HCT116 (cell line): ENCODE results near the gene CDH4. TPM values are rescaled to one million over a fixed set of nuclear protein-coding genes. Genes with fewer than 3 reads are reported as not detected.

Source experiments
- ATAC-seq: fragments of 200-7000 bp; cut with Tn5 transposase; 2 replicates; pipeline ENCODE4 v1.9.1; 2020; ENCODE audit warnings: mild to moderate bottlenecking, moderate library complexity
- BruUV-seq: library from RNA; stranded (reverse); fragments of 400-500 nt; replicated peaks from 2 replicates; lab custom pipeline; 2021; lab: Mats Ljungman, UMichigan
- CTCF ChIA-PET: fragments of 300-600 bp; sonication (Branson Sonifier 250); formaldehyde crosslinking; loops from one replicate; lab custom pipeline; 2021; ENCODE audit warnings: antibody characterized with exemption; lab: Charles Lee
- POLR2A ChIA-PET: fragments of 300-600, 350-600 bp; sonication (Branson Sonifier 250); formaldehyde crosslinking; loops from one replicate; lab custom pipeline; 2021; ENCODE audit warnings: antibody characterized with exemption; lab: Charles Lee
- RAD21 ChIA-PET, 2 experiments: fragments of 300-600 bp; sonication (Branson Sonifier 250); formaldehyde crosslinking; loops; one replicate each; lab custom pipeline; 2023; ENCODE audit warnings: low total read pairs in 2 of 2; ENCODE audit not compliant: uncharacterized antibody in 2 of 2, unreplicated experiment in 2 of 2, low non-redundant PET in 1 of 2; lab: Charles Lee
- DNase-seq: peaks from one replicate; pipeline ENCODE4 v3.0.0-alpha.2; 2010; ENCODE audit warnings: low read depth, low spot score
- H2AFZ ChIP-seq: fragments of 200-600 bp; shearing (Covaris generic), sonication (generic); 2 replicates; pipeline ENCODE4 v1.6.1; 2017; ENCODE audit warnings: low read depth, mixed run types, mixed read lengths, antibody characterized with exemption, low read length; ENCODE audit not compliant: poor library complexity, severe bottlenecking
- H3K27ac ChIP-seq: 2 replicates; pipeline ENCODE4 v1.5.1; 2012; ENCODE audit warnings: low read depth, low read length
- H3K27me3 ChIP-seq: fragments of 200-600 bp; sonication (generic); 2 replicates; pipeline ENCODE4 v1.6.1; 2016; ENCODE audit warnings: mixed run types, low read length, mixed read lengths; ENCODE audit not compliant: insufficient read depth
- H3K36me3 ChIP-seq, 2 experiments: fragments of 200-500 bp in 1 of 2; fragments of 200-600 bp in 1 of 2; sonication (Bioruptor generic) in 1 of 2; sonication (generic) in 1 of 2; 2 replicates each; pipeline versions ENCODE4 v1.5.1 to v1.6.1; 2014 to 2016; ENCODE audit warnings: low read length in 2 of 2, inconsistent platforms in 1 of 2, mixed read lengths in 1 of 2, mixed run types in 1 of 2; ENCODE audit not compliant: insufficient read depth in 2 of 2, control insufficient read depth in 1 of 2
- H3K4me1 ChIP-seq, 2 experiments: fragments of 200-600 bp in 1 of 2; sonication (generic) in 1 of 2; 2 replicates each; pipeline versions ENCODE4 v1.5.1 to v1.6.1; 2012 to 2017; ENCODE audit warnings: low read length in 2 of 2, inconsistent platforms in 1 of 2, mild to moderate bottlenecking in 1 of 2, mixed read lengths in 1 of 2, mixed run types in 1 of 2, moderate library complexity in 1 of 2; ENCODE audit not compliant: insufficient read depth in 2 of 2, control insufficient read depth in 1 of 2
- H3K4me2 ChIP-seq: fragments of 200-600 bp; sonication (generic); 2 replicates; pipeline ENCODE4 v1.6.1; 2017; ENCODE audit warnings: mixed run types, low read length, mixed read lengths
- H3K4me3 ChIP-seq, 2 experiments: fragments of 200-600 bp in 1 of 2; sonication (generic) in 1 of 2; replicated peaks in 1 of 2; 2 replicates each; pipeline ENCODE4 v1.5.1; 2011 to 2016; ENCODE audit warnings: low read length in 2 of 2, control low read depth in 1 of 2, low read depth in 1 of 2, mild to moderate bottlenecking in 1 of 2, mixed read lengths in 1 of 2, mixed run types in 1 of 2
- H3K79me2 ChIP-seq: fragments of 200-600 bp; sonication (generic); 2 replicates; pipeline ENCODE4 v1.6.1; 2017; ENCODE audit warnings: mild to moderate bottlenecking, mixed run types, low read length, moderate library complexity, mixed read lengths; ENCODE audit not compliant: insufficient read depth
- H3K9ac ChIP-seq: fragments of 200-600 bp; sonication (generic); 2 replicates; pipeline ENCODE4 v1.6.1; 2016; ENCODE audit warnings: low read length, mixed read lengths
- H3K9me2 ChIP-seq: fragments of 200-600 bp; sonication (generic), shearing (Covaris generic); 2 replicates; pipeline ENCODE4 v1.6.1; 2017; ENCODE audit warnings: mixed run types, mild to moderate bottlenecking, moderate library complexity; ENCODE audit not compliant: insufficient read depth
- H3K9me3 ChIP-seq, 2 experiments: fragments of 200-500 bp in 1 of 2; fragments of 200-600 bp in 1 of 2; sonication (Bioruptor generic) in 1 of 2; sonication (generic) in 1 of 2; 2 replicates each; pipeline ENCODE4 v1.6.1; 2014 to 2017; ENCODE audit warnings: low read length in 2 of 2, mixed read lengths in 2 of 2, inconsistent platforms in 1 of 2, low read depth in 1 of 2, mild to moderate bottlenecking in 1 of 2, mixed run types in 1 of 2, moderate library complexity in 1 of 2; ENCODE audit not compliant: control insufficient read depth in 1 of 2, insufficient read depth in 1 of 2
- H4K20me1 ChIP-seq: fragments of 200-600 bp; sonication (generic), shearing (Covaris generic); 2 replicates; pipeline ENCODE4 v1.6.1; 2017; ENCODE audit warnings: mixed run types, mild to moderate bottlenecking, moderate library complexity; ENCODE audit not compliant: insufficient read depth
- CEBPB ChIP-seq: IDR thresholded peaks from 2 replicates; pipeline ENCODE4 v1.6.1; 2012; ENCODE audit warnings: low read depth
- ELF1 ChIP-seq: IDR thresholded peaks from 2 replicates; pipeline ENCODE4 v1.6.1; 2012; ENCODE audit warnings: low read depth, borderline replicate concordance
- EZH2 ChIP-seq: fragments of 200-600 bp; sonication (generic); IDR thresholded peaks from 2 replicates; pipeline ENCODE4 v1.6.1; 2017; ENCODE audit warnings: antibody characterized with exemption, mixed run types
- EZH2phosphoT487 ChIP-seq: fragments of 200-600 bp; IDR thresholded peaks from 2 replicates; pipeline ENCODE4 v1.6.1; 2018; ENCODE audit warnings: antibody characterized with exemption, borderline replicate concordance
- JUND ChIP-seq: IDR thresholded peaks from 2 replicates; pipeline ENCODE4 v1.6.1; 2012
- POLR2A ChIP-seq: IDR thresholded peaks from 2 replicates; pipeline ENCODE4 v1.7.0; 2011; ENCODE audit warnings: borderline replicate concordance; ENCODE audit not compliant: insufficient read depth, insufficient read length; ENCODE audit errors: extremely low read depth
- POLR2AphosphoS5 ChIP-seq: IDR thresholded peaks from 2 replicates; pipeline ENCODE4 v1.6.1; 2011; ENCODE audit warnings: mild to moderate bottlenecking, low read depth, low read length, moderate library complexity
- SIN3A ChIP-seq: IDR thresholded peaks from 2 replicates; pipeline ENCODE4 v1.6.1; 2012; ENCODE audit warnings: low read depth
- SP1 ChIP-seq: IDR thresholded peaks from 2 replicates; pipeline ENCODE4 v1.6.1; 2012; ENCODE audit warnings: low read depth
- SRF ChIP-seq: IDR thresholded peaks from 2 replicates; pipeline ENCODE4 v1.6.1; 2012; ENCODE audit warnings: low read depth
- YY1 ChIP-seq: IDR thresholded peaks from 2 replicates; pipeline ENCODE4 v1.6.1; 2011; ENCODE audit warnings: low read length, low read depth, moderate library complexity, mild to moderate bottlenecking; ENCODE audit not compliant: insufficient replicate concordance; ENCODE audit errors: extremely low read depth
- ZFX ChIP-seq: fragments of 450-650 bp; IDR thresholded peaks from 2 replicates; pipeline ENCODE4 v1.6.1; 2017
- ZNF274 ChIP-seq: fragments of 200-500 bp; sonication (Bioruptor generic); IDR thresholded peaks from 2 replicates; pipeline ENCODE4 v1.6.1; 2014; ENCODE audit warnings: mild to moderate bottlenecking, low read depth, low read length, inconsistent platforms
- intact Hi-C: fragments of 100-400 bp; cut with micrococcal nuclease; formaldehyde crosslinking; loops from 2 replicates; pipeline ENCODE4 v1.10.0; 2022
- total RNA-seq: library from RNA; stranded (reverse); gene quantifications from one replicate; pipeline ENCODE4 v1.2.1, GENCODE V29; 2021; ENCODE audit not compliant: unreplicated experiment
- TF ChIP-seq, protein P1 (sequence below): IDR thresholded peaks from 2 replicates; pipeline ENCODE4 v1.6.1; 2012
- TF ChIP-seq, protein P2 (sequence below): IDR thresholded peaks from 2 replicates; pipeline ENCODE4 v1.6.1; 2011; ENCODE audit warnings: mild to moderate bottlenecking, low read length, moderate library complexity; ENCODE audit not compliant: insufficient replicate concordance; ENCODE audit errors: extremely low read depth
- TF ChIP-seq, protein P3 (sequence below): IDR thresholded peaks from 2 replicates; pipeline ENCODE4 v1.6.1; 2012
- TF ChIP-seq, protein P4 (sequence below), 3 experiments: fragments of 200-600 bp in 1 of 3; sonication (generic) in 1 of 3; IDR thresholded peaks in 2 of 3; conservative IDR thresholded peaks in 1 of 3; 2 replicates each; pipeline ENCODE4 v1.5.1; 2012 to 2017; ENCODE audit warnings: low read depth in 2 of 3, low read length in 2 of 3, antibody characterized with exemption in 1 of 3, borderline replicate concordance in 1 of 3, control low read depth in 1 of 3, mild to moderate bottlenecking in 1 of 3, mixed read lengths in 1 of 3, mixed run types in 1 of 3, moderate library complexity in 1 of 3; ENCODE audit not compliant: insufficient read depth in 1 of 3

CDH4 gene
- total RNA-seq, 1 experiment from 2014 or later, result not detected

DNA sequence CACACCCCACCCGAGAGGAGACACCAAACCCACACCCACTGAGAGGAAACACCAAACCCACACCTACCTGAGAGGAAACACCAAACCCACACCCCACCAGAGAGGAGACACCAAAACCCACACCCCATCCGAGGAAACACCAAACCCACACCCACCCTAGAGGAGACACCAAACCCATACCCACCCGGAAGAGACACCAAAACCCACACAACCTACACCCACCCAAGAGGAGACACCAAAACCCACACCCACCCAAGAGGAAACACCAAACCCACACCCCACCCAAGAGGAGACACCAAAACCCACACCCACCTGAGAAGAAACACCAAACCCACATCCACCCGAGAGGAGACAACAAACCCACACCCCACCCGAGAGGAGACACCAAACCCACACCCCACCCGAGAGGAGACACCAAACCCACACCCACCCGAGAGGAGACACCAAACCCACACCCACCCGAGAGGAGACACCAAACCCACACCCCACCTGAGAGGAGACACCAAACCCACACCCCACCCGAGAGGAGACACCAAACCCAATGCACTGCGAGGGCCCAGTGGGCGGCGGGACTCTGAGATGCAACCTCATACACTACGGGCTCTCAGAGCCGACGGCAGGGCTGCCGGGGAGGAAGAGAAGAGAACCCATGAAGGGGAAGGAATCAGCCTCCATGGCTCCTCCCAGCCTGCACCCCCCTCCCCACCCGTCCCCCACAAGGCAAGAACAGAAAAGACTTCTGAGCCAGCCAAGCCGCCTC lies 730.3 kb downstream of the CDH4 start:
- CTCF ChIA-PET, result no interaction called here
- TF ChIP-seq CEBPB (no peak), SIN3A (no peak), EZH2 (no peak), ZNF274 (no peak)
- Histone ChIP-seq H3K4me3 (no peak overlapping the region), H3K9me3 (no peaks in the 10 kb centered on the region), H3K9me2 (no peaks in the 10 kb centered on the region), H3K79me2 (peaks cover 3% of the 10 kb centered on the region), H3K9ac (no peak overlapping the region), H3K4me2 (no peak overlapping the region), H4K20me1 (no peaks in the 10 kb centered on the region), H3K4me1 (no peaks in the 10 kb centered on the region), H3K27me3 (no peaks in the 10 kb centered on the region), H3K27ac (no peak overlapping the region), H2AFZ (no peak overlapping the region), H3K36me3 (peaks cover 0 to 4% of the 10 kb centered on the region in 2 experiments; a peak in 2 of 4 replicates)
- DNase-seq (no peak), ATAC-seq (no peak)
- no TSS peak for BruUV-seq
- POLR2A ChIA-PET, result no interaction called here
- RAD21 ChIA-PET, result no interaction called here
- intact Hi-C loops, result no loop called here

- intact Hi-C loops, result no loop called here
- H4K20me1 ChIP-seq, result no peaks in the 10 kb centered on the region
- ChIA-PET RAD21 (no interaction called here), CTCF (no interaction called here), POLR2A (no interaction called here)
- no peaks in the 10 kb centered on the region for H3K9me3 ChIP-seq
- ATAC-seq (no peak), DNase-seq (no peak)
- H3K27ac ChIP-seq, result no peak overlapping the region
- BruUV-seq, result no TSS peak
- no peaks in the 10 kb centered on the region for H3K4me1 ChIP-seq
- no peak overlapping the region for H2AFZ ChIP-seq
- peaks cover 0 to 4% of the 10 kb centered on the region in 2 experiments; a peak in 2 of 4 replicates for H3K36me3 ChIP-seq
- H3K9ac ChIP-seq, result no peak overlapping the region
- H3K79me2 ChIP-seq, result peaks cover 3% of the 10 kb centered on the region
- H3K9me2 ChIP-seq, result no peaks in the 10 kb centered on the region
- H3K4me2 ChIP-seq, result no peak overlapping the region
- H3K27me3 ChIP-seq, result no peaks in the 10 kb centered on the region
- H3K4me3 ChIP-seq, result no peak overlapping the region
- TF ChIP-seq YY1, result no peak
- TF ChIP-seq JUND, result no peak
- TF ChIP-seq, protein P1, sequence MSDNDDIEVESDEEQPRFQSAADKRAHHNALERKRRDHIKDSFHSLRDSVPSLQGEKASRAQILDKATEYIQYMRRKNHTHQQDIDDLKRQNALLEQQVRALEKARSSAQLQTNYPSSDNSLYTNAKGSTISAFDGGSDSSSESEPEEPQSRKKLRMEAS, result no peak
- no peak for TF ChIP-seq ZNF274
- no peak for TF ChIP-seq SIN3A
- TF ChIP-seq SP1, result no peak
- TF ChIP-seq POLR2A, result no peak
- TF ChIP-seq EZH2, result no peak
- TF ChIP-seq, protein P2, sequence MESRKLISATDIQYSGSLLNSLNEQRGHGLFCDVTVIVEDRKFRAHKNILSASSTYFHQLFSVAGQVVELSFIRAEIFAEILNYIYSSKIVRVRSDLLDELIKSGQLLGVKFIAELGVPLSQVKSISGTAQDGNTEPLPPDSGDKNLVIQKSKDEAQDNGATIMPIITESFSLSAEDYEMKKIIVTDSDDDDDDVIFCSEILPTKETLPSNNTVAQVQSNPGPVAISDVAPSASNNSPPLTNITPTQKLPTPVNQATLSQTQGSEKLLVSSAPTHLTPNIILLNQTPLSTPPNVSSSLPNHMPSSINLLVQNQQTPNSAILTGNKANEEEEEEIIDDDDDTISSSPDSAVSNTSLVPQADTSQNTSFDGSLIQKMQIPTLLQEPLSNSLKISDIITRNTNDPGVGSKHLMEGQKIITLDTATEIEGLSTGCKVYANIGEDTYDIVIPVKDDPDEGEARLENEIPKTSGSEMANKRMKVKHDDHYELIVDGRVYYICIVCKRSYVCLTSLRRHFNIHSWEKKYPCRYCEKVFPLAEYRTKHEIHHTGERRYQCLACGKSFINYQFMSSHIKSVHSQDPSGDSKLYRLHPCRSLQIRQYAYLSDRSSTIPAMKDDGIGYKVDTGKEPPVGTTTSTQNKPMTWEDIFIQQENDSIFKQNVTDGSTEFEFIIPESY, result no peak
- no peak for TF ChIP-seq SRF
- TF ChIP-seq EZH2phosphoT487, result no peak
- no peak for TF ChIP-seq ELF1
- no peak for TF ChIP-seq ZFX
- TF ChIP-seq, protein P3, sequence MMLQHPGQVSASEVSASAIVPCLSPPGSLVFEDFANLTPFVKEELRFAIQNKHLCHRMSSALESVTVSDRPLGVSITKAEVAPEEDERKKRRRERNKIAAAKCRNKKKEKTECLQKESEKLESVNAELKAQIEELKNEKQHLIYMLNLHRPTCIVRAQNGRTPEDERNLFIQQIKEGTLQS, result no peak
- TF ChIP-seq, protein P4, sequence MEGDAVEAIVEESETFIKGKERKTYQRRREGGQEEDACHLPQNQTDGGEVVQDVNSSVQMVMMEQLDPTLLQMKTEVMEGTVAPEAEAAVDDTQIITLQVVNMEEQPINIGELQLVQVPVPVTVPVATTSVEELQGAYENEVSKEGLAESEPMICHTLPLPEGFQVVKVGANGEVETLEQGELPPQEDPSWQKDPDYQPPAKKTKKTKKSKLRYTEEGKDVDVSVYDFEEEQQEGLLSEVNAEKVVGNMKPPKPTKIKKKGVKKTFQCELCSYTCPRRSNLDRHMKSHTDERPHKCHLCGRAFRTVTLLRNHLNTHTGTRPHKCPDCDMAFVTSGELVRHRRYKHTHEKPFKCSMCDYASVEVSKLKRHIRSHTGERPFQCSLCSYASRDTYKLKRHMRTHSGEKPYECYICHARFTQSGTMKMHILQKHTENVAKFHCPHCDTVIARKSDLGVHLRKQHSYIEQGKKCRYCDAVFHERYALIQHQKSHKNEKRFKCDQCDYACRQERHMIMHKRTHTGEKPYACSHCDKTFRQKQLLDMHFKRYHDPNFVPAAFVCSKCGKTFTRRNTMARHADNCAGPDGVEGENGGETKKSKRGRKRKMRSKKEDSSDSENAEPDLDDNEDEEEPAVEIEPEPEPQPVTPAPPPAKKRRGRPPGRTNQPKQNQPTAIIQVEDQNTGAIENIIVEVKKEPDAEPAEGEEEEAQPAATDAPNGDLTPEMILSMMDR (IDR thresholded peaks at IDR 0.05 in 2 of 3, conservative IDR thresholded peaks at IDR 0.05 in 1 of 3; ENCODE audit: borderline replicate concordance in 1 of 3, insufficient read depth in 1 of 3, low read depth in 2 of 3, low read length in 2 of 3), result no peak
- TF ChIP-seq POLR2AphosphoS5, result no peak
These were observed 730.9 kb downstream of the CDH4 start for GRCh38 chr20:61982951-61983315.
